Fibroblast of skin of scalp (primary cell): ENCODE measurements around the gene SLC45A3.
A peak's percentile ranks its signal among the peaks of the same experiment; 100 is the strongest.
"Not testable (repeated sequence)": the region's sequence is repeated elsewhere in the genome, so short reads cannot be mapped to it uniquely, and the experiment has no call there.

Experiments
- DNase-seq: peaks from one replicate; pipeline ENCODE4 v3.0.0-alpha.2; 2013

Gene SLC45A3

GRCh38 chr1:205667909-205668643, 12.2 kb downstream of the SLC45A3 start:
- DNase-seq: no peak

- DNase-seq: no peak
These were observed 13.7 kb downstream of the SLC45A3 start for GRCh38 chr1:205666372-205667166.

DNA sequence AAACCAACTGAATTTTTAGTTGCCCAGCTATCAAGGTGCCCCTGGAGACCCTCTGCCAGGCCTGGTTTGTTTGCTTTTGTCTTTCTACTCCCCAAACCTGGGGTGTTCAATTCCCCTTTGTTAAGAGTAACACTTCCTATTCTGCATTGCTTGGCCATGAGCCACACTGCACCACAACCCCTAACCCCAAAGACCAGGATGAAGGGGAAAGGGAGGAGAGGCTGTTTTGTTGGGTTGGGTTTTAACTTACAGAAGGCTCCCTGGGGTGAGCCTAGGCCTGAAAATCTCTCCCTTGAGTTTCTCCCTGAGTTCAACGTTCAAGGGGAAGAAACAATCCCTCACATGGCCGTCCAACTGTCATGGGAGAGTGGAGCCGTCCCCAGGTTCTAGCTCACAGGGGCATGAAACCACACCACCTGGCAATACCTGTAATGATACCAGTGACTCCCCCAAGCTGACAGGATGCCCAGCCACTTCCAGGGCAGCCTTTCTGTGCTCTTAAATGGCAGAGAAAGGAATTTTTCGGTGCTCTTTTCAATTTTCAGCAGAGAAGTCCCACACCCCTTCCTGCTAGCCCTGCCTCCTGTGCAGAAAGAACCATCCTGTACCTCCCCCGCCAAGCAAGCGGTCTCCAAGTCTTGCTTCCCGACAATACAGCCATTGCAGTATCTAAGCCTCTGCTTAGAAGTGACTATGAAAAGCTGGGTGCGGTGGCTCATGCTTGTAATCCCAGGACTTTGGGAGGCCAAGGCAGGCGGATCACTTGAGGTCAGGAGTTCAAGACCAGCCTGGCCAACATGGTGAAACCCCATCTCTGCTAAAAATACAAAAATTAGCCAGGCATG, 14.9 kb downstream of the SLC45A3 start:
- no peak for DNase-seq

GRCh38 chr1:205664399-205665017, 15.8 kb downstream of the SLC45A3 start:
- DNase-seq: no peak

GRCh38 chr1:205663286-205663936, 16.9 kb downstream of the SLC45A3 start:
- no peak for DNase-seq

DNA sequence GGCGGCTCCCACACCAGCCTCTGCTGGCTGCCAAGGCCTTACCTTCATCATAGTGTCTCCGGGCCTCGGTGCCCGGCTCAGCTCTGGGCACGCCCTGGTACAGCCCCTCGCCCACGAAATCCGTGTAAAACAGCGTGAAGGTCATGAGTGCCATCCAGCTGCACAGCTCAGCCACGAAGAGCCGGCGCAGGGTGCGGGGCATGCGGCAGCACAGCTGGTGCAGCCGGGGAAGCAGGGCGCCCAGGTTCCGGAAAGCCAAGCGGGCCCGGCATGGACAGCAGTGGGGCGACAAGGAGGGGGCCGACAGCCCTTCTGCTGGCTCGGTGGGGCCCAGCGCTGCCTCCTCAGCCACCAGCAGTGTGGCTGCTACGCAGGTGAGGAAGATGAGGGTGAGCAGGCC, 17.5 kb downstream of the SLC45A3 start:
- DNase-seq: no peak

- DNase-seq: no peak
These were observed 18.1 kb downstream of the SLC45A3 start for GRCh38 chr1:205662135-205662738.

GRCh38 chr1:205661429-205662134, 18.7 kb downstream of the SLC45A3 start:
- DNase-seq: no peak

GRCh38 chr1:205660361-205660760, 19.9 kb downstream of the SLC45A3 start:
- DNase-seq: no peak

DNA sequence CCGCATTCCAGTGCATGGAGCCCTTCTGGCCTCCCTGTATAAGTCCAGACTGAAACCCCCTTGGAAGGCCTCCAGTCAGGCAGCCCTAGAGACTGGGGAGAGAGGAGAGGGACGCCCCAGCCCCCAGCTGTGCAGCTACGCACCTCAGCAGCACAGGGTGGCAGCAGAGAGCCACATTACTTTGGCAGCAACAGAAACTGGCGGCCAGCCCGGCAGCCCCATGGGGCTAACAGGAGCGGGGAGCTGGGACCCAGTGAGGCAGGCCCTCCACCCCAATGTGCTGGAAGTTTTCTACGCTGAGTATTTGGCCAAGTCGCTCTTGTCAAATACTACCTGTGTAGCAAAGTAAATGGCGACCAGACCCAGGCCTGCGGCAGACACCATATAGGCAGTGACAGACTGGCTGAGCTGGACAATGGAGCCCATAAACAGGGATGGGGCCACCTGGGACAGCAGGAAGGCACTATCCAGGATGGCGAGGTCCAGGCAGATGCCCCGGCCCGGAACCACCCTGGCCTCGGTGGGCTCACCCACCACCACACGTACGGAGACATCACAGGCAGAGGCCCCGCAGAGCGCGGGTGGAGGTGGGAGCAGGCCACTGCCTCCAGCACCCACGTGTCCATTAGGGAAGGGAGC, 21.2 kb downstream of the SLC45A3 start:
- DNase-seq: peak; percentile 73

DNA sequence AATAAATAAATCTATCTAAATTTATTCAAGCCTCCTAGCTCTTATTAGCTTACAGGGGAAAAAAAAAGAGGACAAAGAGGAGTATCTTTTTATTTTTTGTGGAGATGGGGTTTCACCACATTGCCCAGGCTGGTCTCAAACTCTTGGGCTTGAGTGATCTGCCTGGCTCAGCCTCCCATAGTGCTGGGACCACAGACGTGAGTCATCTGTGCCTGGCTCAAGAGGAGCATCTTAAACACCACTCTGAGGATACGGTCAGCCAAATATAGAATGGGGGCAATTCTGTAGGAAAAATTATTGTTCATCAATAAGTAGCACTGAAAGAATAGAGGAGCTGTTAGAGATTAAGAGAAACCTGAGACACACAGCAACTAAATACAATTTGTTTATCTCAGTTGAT, 24.1 kb downstream of the SLC45A3 start:
- peak; percentile 39 for DNase-seq

DNA sequence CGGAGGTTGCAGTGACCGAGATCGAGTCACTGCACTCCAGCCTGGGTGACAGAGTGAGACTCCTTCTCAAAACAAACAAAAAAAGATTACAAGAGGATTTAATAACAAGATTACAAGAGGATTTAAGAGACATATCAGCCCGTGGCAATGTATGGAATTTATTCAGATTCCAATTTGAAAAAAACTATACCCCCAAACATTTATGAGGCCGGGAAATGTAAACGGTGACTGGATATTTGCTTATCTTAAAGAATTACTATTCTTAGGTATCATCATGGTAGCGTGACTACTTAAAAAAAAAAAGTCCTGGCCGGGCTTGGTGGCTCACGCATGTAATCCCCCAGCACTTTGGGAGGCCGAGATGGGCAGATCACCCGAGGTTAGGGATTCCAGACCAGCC, 27.3 kb downstream of the SLC45A3 start:
- no peak for DNase-seq

- no peak for DNase-seq
These were observed 30.1 kb downstream of the SLC45A3 start for GRCh38 chr1:205650241-205650640.

- no peak for DNase-seq
These were observed 34.8 kb downstream of the SLC45A3 start for GRCh38 chr1:205645519-205645918.

DNA sequence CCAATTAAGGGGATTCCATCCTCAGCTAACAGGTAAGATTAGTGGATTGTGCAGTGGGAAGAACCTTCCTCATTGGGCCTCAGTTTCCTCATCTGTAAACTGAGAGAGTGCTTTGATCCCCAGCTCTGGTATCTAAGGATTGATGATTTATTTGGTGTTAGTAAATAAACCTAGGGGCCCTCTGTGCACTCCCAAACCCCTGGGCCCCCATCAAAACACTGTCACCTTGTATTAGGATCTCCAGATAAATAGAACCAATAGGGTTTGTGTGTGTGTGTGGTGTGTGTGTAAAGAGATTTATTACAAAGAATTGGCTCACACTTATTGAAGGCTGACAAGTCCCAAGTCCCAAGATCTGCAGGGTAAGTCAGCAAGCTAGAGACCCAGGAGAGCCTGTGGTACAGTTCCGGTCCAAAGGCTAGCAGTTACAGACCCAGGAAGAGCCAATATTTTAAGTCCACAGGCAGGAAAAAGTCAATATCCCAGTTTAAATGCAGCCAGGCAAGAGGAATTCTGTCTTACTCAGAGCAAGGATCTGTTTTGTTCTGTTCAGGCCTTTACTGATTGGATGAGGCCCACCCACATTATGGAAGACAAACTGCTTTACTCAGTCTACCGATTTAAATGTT, 37.5 kb downstream of the SLC45A3 start:
- no peak for DNase-seq

- no peak for DNase-seq
These were observed 40.7 kb downstream of the SLC45A3 start for GRCh38 chr1:205639567-205639966.

- DNase-seq: no peak
These were observed 42.3 kb downstream of the SLC45A3 start for GRCh38 chr1:205637854-205638468.

DNA sequence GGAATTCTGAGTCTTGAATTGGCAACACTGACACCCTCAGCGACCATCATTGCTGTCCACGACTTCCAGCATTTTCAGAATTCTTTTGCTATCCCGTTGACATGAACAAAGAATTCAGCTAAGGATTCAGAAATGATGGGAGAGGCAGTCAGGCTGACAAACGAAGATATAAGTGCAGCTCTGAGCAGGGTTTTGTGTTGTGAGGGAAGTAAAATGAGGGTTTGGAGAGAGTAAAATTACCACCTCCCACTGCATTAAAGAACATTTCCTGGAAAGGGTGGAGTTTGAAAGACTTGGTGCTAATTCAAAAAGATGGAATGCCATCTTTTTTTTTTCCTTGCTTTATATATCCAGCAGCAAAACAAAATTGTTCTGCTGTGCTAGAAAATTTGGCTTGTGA, 43.6 kb downstream of the SLC45A3 start:
- DNase-seq: peak; percentile 30

DNA sequence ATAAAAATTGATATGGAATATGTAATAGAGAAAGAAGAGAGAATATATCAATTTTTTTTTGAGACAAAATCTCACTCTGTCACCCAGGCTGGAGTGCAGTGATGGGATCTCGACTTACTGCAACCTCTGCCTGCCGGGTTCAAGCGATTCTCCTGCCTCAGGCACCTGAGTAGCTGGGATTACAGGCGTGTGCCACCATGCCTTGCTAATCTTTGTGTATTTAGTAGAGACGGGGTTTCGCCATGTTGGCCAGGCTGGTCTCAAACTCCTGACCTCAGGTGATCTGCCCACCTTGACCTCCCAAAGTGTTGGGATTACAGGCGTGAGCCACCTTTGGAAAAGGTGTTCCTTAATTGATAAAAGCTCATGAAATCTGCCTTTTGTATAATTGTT, 44.2 kb downstream of the SLC45A3 start:
- not testable (repeated sequence) for DNase-seq
